Neutrophil (primary cell): ENCODE data around the gene ADPRM.

Experiments
- H3K27ac ChIP-seq: fragments of 200-600 bp; sonication (generic); 2 replicates; pipeline ENCODE4 v1.5.1; 2016; ENCODE audit warnings: mild to moderate bottlenecking, moderate library complexity
- H3K27me3 ChIP-seq: fragments of 200-600 bp; sonication (generic); 2 replicates; pipeline ENCODE4 v1.6.0; 2016; ENCODE audit warnings: mild to moderate bottlenecking
- H3K36me3 ChIP-seq: fragments of 200-600 bp; sonication (generic); 2 replicates; pipeline ENCODE4 v1.5.1; 2017
- H3K4me1 ChIP-seq, 2 experiments: fragments of 200-600 bp in 1 of 2; sonication (generic) in 1 of 2; 1 replicate in 1 of 2; 2 replicates in 1 of 2; pipeline versions ENCODE4 v1.5.1 to v1.6.1; 2013 to 2016; ENCODE audit warnings: low read depth in 1 of 2, low read length in 1 of 2, mild to moderate bottlenecking in 1 of 2, moderate library complexity in 1 of 2; ENCODE audit not compliant: control insufficient read depth in 1 of 2, insufficient read depth in 1 of 2
- H3K4me3 ChIP-seq, 2 experiments: fragments of 200-600 bp in 1 of 2; sonication (generic) in 1 of 2; 1 replicate in 1 of 2; 2 replicates in 1 of 2; pipeline ENCODE4 v1.5.1; 2013 to 2016; ENCODE audit warnings: low read depth in 1 of 2, low read length in 1 of 2, mild to moderate bottlenecking in 1 of 2, moderate library complexity in 1 of 2
- H3K9me3 ChIP-seq: fragments of 200-600 bp; sonication (generic); 2 replicates; pipeline ENCODE4 v1.5.1; 2016
- CTCF ChIP-seq: fragments of 200-600 bp; sonication (generic); IDR thresholded peaks from 2 replicates; pipeline ENCODE4 v1.5.1; 2016; ENCODE audit warnings: antibody characterized with exemption

Gene ADPRM

GRCh38 chr17:10756185-10756584 lies 58.8 kb downstream of the ADPRM start:
- Histone ChIP-seq H3K9me3 (no peaks in the 10 kb centered on the region), H3K4me1 (no peaks in the 10 kb centered on the region), H3K36me3 (no peaks in the 10 kb centered on the region), H3K27ac (no peak overlapping the region), H3K27me3 (no peaks in the 10 kb centered on the region), H3K4me3 (no peak overlapping the region)
- no peak for TF ChIP-seq CTCF

GRCh38 chr17:10756619-10757018 lies 59.2 kb downstream of the ADPRM start:
- no peaks in the 10 kb centered on the region for H3K27me3 ChIP-seq
- no peaks in the 10 kb centered on the region for H3K9me3 ChIP-seq
- TF ChIP-seq CTCF = no peak
- no peaks in the 10 kb centered on the region for H3K4me1 ChIP-seq
- no peaks in the 10 kb centered on the region for H3K36me3 ChIP-seq
- H3K4me3 ChIP-seq = no peak overlapping the region
- H3K27ac ChIP-seq = no peak overlapping the region

GRCh38 chr17:10757067-10757466 lies 59.7 kb downstream of the ADPRM start:
- no peaks in the 10 kb centered on the region for H3K9me3 ChIP-seq
- no peak overlapping the region for H3K4me3 ChIP-seq
- no peaks in the 10 kb centered on the region for H3K4me1 ChIP-seq
- TF ChIP-seq CTCF = no peak
- no peaks in the 10 kb centered on the region for H3K36me3 ChIP-seq
- H3K27me3 ChIP-seq = no peaks in the 10 kb centered on the region
- H3K27ac ChIP-seq = no peak overlapping the region

- TF ChIP-seq CTCF = no peak
- Histone ChIP-seq H3K27ac (no peak overlapping the region), H3K27me3 (no peaks in the 10 kb centered on the region), H3K9me3 (no peaks in the 10 kb centered on the region), H3K36me3 (no peaks in the 10 kb centered on the region), H3K4me3 (no peak overlapping the region), H3K4me1 (no peaks in the 10 kb centered on the region)
Measured at GRCh38 chr17:10757647-10758046, 60.3 kb downstream of the ADPRM start.

- no peak for TF ChIP-seq CTCF
- no peaks in the 10 kb centered on the region for H3K9me3 ChIP-seq
- H3K4me1 ChIP-seq = no peaks in the 10 kb centered on the region
- H3K4me3 ChIP-seq = no peak overlapping the region
- H3K36me3 ChIP-seq = no peaks in the 10 kb centered on the region
- no peaks in the 10 kb centered on the region for H3K27me3 ChIP-seq
- H3K27ac ChIP-seq = no peak overlapping the region
Measured at GRCh38 chr17:10758062-10758461, 60.7 kb downstream of the ADPRM start.
